Activated gamma-delta T cell treated with anti-CD3 and anti-CD28 coated beads, Interleukin-2, amount 50 U/mL, for 16 hours (primary cell): ENCODE data around the gene PDE4B.

Source experiments
- DNase-seq: peaks from one replicate; pipeline ENCODE4 v3.0.0-alpha.2; 2020; ENCODE audit warnings: low read depth

The PDE4B gene

GRCh38 chr1:66422804-66423203, 630.1 kb downstream of the PDE4B start:
- no peak for DNase-seq
